ENCODE results near the gene SNRPA1.

The SNRPA1 gene

GRCh38 chr15:101308604-101309435 lies 13.8 kb upstream of the SNRPA1 start:
- no peak for TF ChIP-seq CTCF (IDR thresholded peaks at IDR 0.05; ENCODE audit: insufficient read depth, low read length, missing control alignments)
- ChIA-PET CTCF (interaction anchor here (1.6 to 18.3 kb wide), 2 partner anchors 11 to 330 kb away, joined by 6 to 353 read pairs; no protein-coding TSS in a partner anchor), POLR2A (no interaction called here)
- no peak overlapping the region for H3K4me3 ChIP-seq (ENCODE audit: low read depth, low read length)
- no peak for DNase-seq (ENCODE audit: low read depth, low spot score)

- no peak for DNase-seq (ENCODE audit: low read depth, low spot score)
- CTCF ChIA-PET, result interaction anchor here (1.6 to 18.3 kb wide), 2 partner anchors 10 to 331 kb away, joined by 6 to 353 read pairs; no protein-coding TSS in a partner anchor
- TF ChIP-seq CTCF (IDR thresholded peaks at IDR 0.05; ENCODE audit: insufficient read depth, low read length, missing control alignments), result no peak
- POLR2A ChIA-PET, result no interaction called here
- H3K4me3 ChIP-seq (ENCODE audit: low read depth, low read length), result no peak overlapping the region
Observed at GRCh38 chr15:101307897-101308603, 13.0 kb upstream of the SNRPA1 start.

- H3K4me3 ChIP-seq (ENCODE audit: low read depth, low read length), result no peak overlapping the region
- no peak for TF ChIP-seq CTCF (IDR thresholded peaks at IDR 0.05; ENCODE audit: insufficient read depth, low read length, missing control alignments)
- ChIA-PET CTCF (interaction anchor here (1.6 to 18.3 kb wide), 2 partner anchors 9 to 332 kb away, joined by 6 to 353 read pairs; no protein-coding TSS in a partner anchor), POLR2A (no interaction called here)
- no peak for DNase-seq (ENCODE audit: low read depth, low spot score)
Observed at GRCh38 chr15:101307048-101307896, 12.2 kb upstream of the SNRPA1 start.

GRCh38 chr15:101306341-101307047 lies 11.4 kb upstream of the SNRPA1 start:
- DNase-seq (ENCODE audit: low read depth, low spot score), result no peak
- H3K4me3 ChIP-seq (ENCODE audit: low read depth, low read length), result no peak overlapping the region
- CTCF ChIA-PET, result interaction anchor here (18.3 kb wide), 1 partner anchor 332 kb away, joined by 353 read pairs; no protein-coding TSS in a partner anchor
- POLR2A ChIA-PET, result interaction anchor here (0.6 kb wide), 1 partner anchor 332 kb away, joined by 3 read pairs; no protein-coding TSS in a partner anchor
- no peak for TF ChIP-seq CTCF (IDR thresholded peaks at IDR 0.05; ENCODE audit: insufficient read depth, low read length, missing control alignments)

GRCh38 chr15:101305820-101306255 lies 10.8 kb upstream of the SNRPA1 start:
- no peak overlapping the region for H3K4me3 ChIP-seq (ENCODE audit: low read depth, low read length)
- DNase-seq (ENCODE audit: low read depth, low spot score), result no peak
- POLR2A ChIA-PET, result interaction anchor here (0.6 kb wide), 1 partner anchor 333 kb away, joined by 3 read pairs; no protein-coding TSS in a partner anchor
- CTCF ChIA-PET, result interaction anchor here (2.5 to 18.3 kb wide), 2 partner anchors 333 to 346 kb away, joined by 7 to 353 read pairs; partner anchors contain the start of gene TM2D3
- TF ChIP-seq CTCF (IDR thresholded peaks at IDR 0.05; ENCODE audit: insufficient read depth, low read length, missing control alignments), result no peak

Measured in AG04449 (cell line).